K562 treated with DMSO at 1 percent for 4 hours (cell line): ENCODE results near the gene SLC10A6. TPM values are rescaled to one million over a fixed set of nuclear protein-coding genes. Genes with fewer than 3 reads are reported as not detected.

Experiments used
- total RNA-seq: library from RNA; unstranded; fragments of 300-600 nt; gene quantifications from 2 replicates; pipeline ENCODE4 v1.2.3, GENCODE V29; 2022; ENCODE audit not compliant: insufficient read depth

SLC10A6 gene, protein sequence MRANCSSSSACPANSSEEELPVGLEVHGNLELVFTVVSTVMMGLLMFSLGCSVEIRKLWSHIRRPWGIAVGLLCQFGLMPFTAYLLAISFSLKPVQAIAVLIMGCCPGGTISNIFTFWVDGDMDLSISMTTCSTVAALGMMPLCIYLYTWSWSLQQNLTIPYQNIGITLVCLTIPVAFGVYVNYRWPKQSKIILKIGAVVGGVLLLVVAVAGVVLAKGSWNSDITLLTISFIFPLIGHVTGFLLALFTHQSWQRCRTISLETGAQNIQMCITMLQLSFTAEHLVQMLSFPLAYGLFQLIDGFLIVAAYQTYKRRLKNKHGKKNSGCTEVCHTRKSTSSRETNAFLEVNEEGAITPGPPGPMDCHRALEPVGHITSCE
- total RNA-seq: not detected in 2 replicates

DNA sequence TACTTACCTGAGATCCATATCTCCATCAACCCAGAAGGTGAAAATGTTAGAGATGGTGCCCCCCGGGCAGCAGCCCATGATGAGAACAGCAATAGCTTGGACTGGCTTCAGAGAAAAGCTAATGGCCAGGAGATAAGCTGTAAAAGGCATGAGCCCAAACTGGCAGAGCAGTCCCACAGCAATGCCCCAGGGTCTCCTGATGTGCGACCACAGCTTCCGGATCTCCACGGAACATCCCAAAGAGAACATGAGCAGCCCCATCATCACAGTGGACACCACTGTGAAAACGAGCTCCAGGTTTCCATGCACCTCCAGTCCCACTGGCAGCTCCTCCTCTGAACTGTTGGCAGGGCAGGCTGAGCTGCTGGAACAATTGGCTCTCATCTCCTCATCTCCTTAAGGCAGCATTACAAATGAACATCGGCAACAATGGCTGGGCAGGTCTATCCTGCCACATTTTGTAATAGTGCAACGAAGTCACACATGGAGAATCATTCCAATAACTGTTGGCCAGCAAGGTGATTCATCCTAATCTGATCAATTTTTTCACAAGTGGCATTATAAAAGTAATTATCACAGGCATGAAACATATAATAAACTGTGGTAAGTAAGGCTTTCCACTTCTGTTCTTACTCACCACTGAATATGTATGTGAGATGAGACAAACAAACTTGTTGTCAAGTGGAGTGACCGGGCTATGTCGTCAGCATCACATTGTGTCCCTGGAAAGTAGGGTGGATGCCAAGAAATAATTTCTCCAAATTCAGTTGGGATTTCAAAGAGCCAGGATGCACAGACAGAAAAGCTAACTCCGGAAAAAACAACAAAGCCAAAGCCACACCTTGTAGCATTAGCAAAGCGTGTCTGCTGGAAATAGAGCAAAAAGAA is at the start of gene SLC10A6:
TSS of gene SLC10A6 (minus strand) at position 653 of the 888 bp plus-strand sequence. CDS start at position 384, 269 bp downstream.

GRCh38 chr4:86891762-86892635 is 42.8 kb upstream of the SLC10A6 start, which contains the start of gene C4orf36:
Gene C4orf36, minus strand, starts transcription at chr4:86892422. Its CDS starts 902 bp downstream, at chr4:86891520.

Other genes with a start within 250 kb of the SLC10A6 start
- gene C4orf36, start 43.0 kb upstream of the SLC10A6 start, total RNA-seq: not detected in 2 replicates
- gene AFF1, start 85.6 kb upstream of the SLC10A6 start, total RNA-seq: 9.4 and 11.5 TPM in 2 replicates